ENCODE results near the gene LTB4R.

DNA sequence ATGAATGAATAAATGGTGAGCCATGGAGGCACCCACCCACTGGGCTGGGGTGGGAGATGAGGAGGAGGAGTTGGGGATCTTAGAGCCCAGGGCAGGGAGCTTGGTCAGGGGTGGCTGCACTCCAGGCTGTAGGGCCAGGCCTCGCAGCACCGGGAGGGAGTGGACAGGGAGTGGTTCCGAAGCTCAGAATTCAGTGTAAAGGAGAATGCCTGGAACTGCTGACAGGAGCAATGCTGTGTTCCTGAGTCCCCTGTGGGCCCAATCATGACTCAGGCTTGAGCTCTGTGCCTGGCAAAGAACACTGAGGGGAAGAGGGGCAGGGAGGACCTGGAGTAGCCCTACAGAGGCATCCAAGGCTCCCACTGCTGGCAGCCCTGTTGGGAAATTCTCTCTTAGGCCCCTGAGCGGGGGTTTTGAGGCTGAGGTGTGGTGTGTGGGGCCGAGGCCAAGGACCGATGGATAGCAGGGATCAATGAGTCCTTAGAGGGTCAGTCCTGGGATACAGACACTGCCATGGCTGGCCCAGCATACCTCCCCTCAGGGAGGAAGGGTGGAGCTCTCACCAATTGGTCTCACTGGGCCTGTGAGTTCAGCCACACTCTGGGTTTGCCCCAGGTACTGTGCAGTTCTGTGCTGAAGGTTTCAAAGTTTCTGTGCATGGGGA lies 30.4 kb upstream of the LTB4R start:
- TF ChIP-seq, protein P1, sequence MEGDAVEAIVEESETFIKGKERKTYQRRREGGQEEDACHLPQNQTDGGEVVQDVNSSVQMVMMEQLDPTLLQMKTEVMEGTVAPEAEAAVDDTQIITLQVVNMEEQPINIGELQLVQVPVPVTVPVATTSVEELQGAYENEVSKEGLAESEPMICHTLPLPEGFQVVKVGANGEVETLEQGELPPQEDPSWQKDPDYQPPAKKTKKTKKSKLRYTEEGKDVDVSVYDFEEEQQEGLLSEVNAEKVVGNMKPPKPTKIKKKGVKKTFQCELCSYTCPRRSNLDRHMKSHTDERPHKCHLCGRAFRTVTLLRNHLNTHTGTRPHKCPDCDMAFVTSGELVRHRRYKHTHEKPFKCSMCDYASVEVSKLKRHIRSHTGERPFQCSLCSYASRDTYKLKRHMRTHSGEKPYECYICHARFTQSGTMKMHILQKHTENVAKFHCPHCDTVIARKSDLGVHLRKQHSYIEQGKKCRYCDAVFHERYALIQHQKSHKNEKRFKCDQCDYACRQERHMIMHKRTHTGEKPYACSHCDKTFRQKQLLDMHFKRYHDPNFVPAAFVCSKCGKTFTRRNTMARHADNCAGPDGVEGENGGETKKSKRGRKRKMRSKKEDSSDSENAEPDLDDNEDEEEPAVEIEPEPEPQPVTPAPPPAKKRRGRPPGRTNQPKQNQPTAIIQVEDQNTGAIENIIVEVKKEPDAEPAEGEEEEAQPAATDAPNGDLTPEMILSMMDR (conservative IDR thresholded peaks at IDR 0.05) = no peak
- TF ChIP-seq ZFX (IDR thresholded peaks at IDR 0.05) = no peak

Data from C4-2B (cell line).